Colonic mucosa (tissue), 4 donors: ENCODE measurements around the gene ZCCHC9. TPM values are rescaled to one million over a fixed set of nuclear protein-coding genes. Genes with fewer than 3 reads are reported as not detected.
"Not testable (repeated sequence)": the region's sequence is repeated elsewhere in the genome, so short reads cannot be mapped to it uniquely, and the experiment has no call there.

ENCODE experiments used
- DNase-seq: peaks from one replicate; pipeline ENCODE4 v3.0.0-alpha.2; 2020
- H3K27ac ChIP-seq: fragments of 200-600 bp; one replicate; pipeline ENCODE4 v1.8.0; 2021
- H3K27me3 ChIP-seq: fragments of 200-600 bp; one replicate; pipeline ENCODE4 v1.8.0; 2021
- H3K36me3 ChIP-seq: fragments of 200-600 bp; one replicate; pipeline ENCODE4 v1.8.0; 2021
- H3K4me1 ChIP-seq: fragments of 200-600 bp; one replicate; pipeline ENCODE4 v1.8.0; 2021; ENCODE audit warnings: mild to moderate bottlenecking
- H3K4me3 ChIP-seq: fragments of 200-600 bp; one replicate; pipeline ENCODE4 v1.8.0; 2021
- H3K9ac ChIP-seq, 2 donors: one replicate each; pipeline ENCODE4 v1.7.0; 2013; ENCODE audit warnings: control low read depth in 2 of 2, low read depth in 2 of 2, low read length in 2 of 2
- H3K9me3 ChIP-seq: fragments of 200-600 bp; one replicate; pipeline ENCODE4 v1.8.0; 2021
- CTCF ChIP-seq: fragments of 200-600 bp; IDR thresholded peaks from one replicate; pipeline ENCODE4 v1.8.0; 2022; ENCODE audit warnings: antibody characterized with exemption, mild to moderate bottlenecking
- intact Hi-C: fragments of 100-400 bp; cut with DNase I; formaldehyde crosslinking; loops from one replicate; pipeline ENCODE4 v1.14.1; 2022
- total RNA-seq, 2 donors: library from RNA; stranded (reverse); fragmentation: NEBNext Ultra II Directional in 1 of 2; extraction: Animal tissue kit (Norgen Biotek cat#: 25700) in 1 of 2; gene quantifications; one replicate each; pipeline ENCODE4 v1.2.1, GENCODE V29; 2021
- donor health status: healthy.
- donor health status: DM: no; HTN: no; CAD: no.
- donor health status: DM: no; HTN: no; CAD: no.

ZCCHC9 gene
- total RNA-seq, 2 donors from 2014 or later: 21.7 to 24.9 TPM

DNA sequence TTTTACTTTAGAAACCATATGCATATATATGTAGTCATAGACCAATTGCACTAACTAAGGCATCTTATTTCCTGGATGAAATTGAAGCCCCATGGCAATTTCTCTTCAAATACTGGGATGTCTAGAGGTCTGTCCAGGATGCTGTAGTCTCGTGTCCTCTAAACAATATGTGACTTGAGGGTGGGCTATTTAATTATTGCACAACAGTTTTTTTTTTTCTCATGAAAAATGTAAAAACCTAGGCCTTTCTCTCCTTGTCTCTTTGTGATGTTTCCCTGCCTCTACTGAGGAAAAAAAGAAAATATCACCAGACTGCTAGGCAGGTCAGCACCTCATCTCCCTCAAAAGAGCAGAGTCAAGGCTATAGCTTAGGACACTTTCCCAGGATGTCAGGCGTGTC is 34.6 kb downstream of the ZCCHC9 start:
- Histone ChIP-seq H3K27me3 (no peaks in the 10 kb centered on the region), H3K9ac (no peak overlapping the region), H3K36me3 (no peaks in the 10 kb centered on the region), H3K4me1 (no peaks in the 10 kb centered on the region), H3K27ac (no peak overlapping the region), H3K4me3 (no peak overlapping the region), H3K9me3 (no peaks in the 10 kb centered on the region)
- no peak for DNase-seq
- intact Hi-C loops: no loop called here
- TF ChIP-seq CTCF: no peak

DNA sequence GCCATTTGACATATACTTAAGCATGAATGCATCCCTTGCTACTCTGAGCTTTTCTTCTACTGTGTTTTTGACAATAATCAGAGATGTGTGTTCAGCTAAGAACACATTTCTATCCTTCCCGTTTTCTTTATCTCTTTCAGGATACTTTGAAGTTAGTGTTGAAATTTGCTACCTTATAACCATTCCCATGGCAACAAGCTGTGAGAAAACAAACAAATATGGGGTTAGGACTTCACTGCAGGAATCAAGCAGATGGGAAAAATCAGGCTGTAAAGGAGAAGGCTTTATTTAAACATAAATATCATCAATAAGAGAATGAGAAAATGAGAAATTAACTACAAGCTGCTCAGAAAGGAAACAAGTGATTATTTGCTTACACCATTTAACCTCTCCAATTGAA is 35.2 kb downstream of the ZCCHC9 start:
- no peak overlapping the region for H3K9ac ChIP-seq
- no peaks in the 10 kb centered on the region for H3K36me3 ChIP-seq
- DNase-seq: no peak
- H3K27ac ChIP-seq: no peak overlapping the region
- no peak overlapping the region for H3K4me3 ChIP-seq
- no peaks in the 10 kb centered on the region for H3K27me3 ChIP-seq
- no peaks in the 10 kb centered on the region for H3K4me1 ChIP-seq
- H3K9me3 ChIP-seq: no peaks in the 10 kb centered on the region
- TF ChIP-seq CTCF: no peak
- intact Hi-C loops: no loop called here

GRCh38 chr5:81337803-81338202 is 36.4 kb downstream of the ZCCHC9 start:
- Histone ChIP-seq H3K27ac (no peak overlapping the region), H3K9me3 (no peaks in the 10 kb centered on the region), H3K4me3 (no peak overlapping the region), H3K27me3 (no peaks in the 10 kb centered on the region), H3K36me3 (no peaks in the 10 kb centered on the region), H3K9ac (no peak overlapping the region), H3K4me1 (no peaks in the 10 kb centered on the region)
- intact Hi-C loops: no loop called here
- no peak for TF ChIP-seq CTCF
- DNase-seq: no peak

DNA sequence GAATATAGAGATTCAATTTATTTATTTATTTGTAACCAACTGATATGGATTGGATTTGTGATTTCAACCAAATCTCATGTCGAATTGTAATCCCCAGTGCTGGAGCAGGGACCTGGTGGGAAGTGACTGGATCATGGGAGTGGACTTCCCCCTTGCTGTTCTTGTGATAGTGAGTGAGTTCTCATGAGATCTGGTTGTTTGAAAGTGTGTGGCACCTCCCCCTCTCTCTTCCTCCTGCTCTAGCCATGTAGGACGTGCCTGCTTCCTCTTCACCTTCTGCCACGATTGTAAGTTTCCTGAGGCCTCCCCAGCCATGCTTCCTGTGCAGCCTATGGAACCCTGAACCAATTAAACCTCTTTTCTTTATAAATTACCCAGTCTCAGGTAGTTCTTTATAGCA is 36.8 kb downstream of the ZCCHC9 start:
- H3K4me1 ChIP-seq, DNase-seq, H3K36me3 ChIP-seq, H3K9me3 ChIP-seq, H3K27me3 ChIP-seq, H3K9ac ChIP-seq, H3K27ac ChIP-seq, intact Hi-C loops, H3K4me3 ChIP-seq: not testable (repeated sequence)

- Histone ChIP-seq H3K27me3 (no peaks in the 10 kb centered on the region), H3K9me3 (no peaks in the 10 kb centered on the region), H3K4me1 (no peaks in the 10 kb centered on the region), H3K27ac (no peak overlapping the region), H3K4me3 (no peak overlapping the region), H3K9ac (no peak overlapping the region), H3K36me3 (no peaks in the 10 kb centered on the region)
- no peak for TF ChIP-seq CTCF
- no peak for DNase-seq
- intact Hi-C loops: no loop called here
These were observed 43.3 kb downstream of the ZCCHC9 start for GRCh38 chr5:81344736-81345135.

DNA sequence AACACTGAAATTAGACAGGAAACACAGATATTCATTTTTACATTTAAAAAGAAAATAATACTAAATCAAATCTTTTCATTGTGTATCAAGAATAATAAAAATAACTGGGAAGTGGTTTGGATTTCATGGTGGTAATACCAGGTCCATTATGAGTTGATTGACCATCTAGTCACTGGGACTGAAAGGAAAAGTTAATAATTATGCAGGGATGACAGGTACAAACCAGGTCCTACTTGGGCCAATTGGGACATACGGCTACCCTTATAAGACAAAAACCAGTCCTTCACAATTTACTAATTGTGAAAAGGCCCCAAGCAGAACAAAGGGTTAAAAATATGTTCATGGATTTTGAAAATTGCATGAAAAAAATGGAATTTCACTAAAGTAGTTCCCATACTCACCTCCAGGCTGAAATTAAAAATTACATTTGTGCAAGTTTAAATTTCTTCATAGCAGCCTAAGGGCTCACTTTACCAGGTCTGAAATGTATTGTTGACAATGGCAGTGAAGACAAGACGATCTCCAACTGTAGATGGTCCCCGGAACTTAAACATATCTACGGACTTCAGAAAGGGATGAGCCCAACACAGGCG is 44.1 kb downstream of the ZCCHC9 start:
- no peak for DNase-seq
- H3K36me3 ChIP-seq: no peaks in the 10 kb centered on the region
- H3K27me3 ChIP-seq: no peaks in the 10 kb centered on the region
- no peak overlapping the region for H3K9ac ChIP-seq
- H3K4me3 ChIP-seq: no peak overlapping the region
- intact Hi-C loops: no loop called here
- no peaks in the 10 kb centered on the region for H3K9me3 ChIP-seq
- no peak overlapping the region for H3K27ac ChIP-seq
- no peaks in the 10 kb centered on the region for H3K4me1 ChIP-seq
- no peak for TF ChIP-seq CTCF
